ENCODE results near the gene SHC3. TPM values are rescaled to one million over a fixed set of nuclear protein-coding genes. Genes with fewer than 3 reads are reported as not detected.

The SHC3 gene
- polyA plus RNA-seq, 4 donors = 1.2 to 3.3 (median 2.6) TPM

DNA sequence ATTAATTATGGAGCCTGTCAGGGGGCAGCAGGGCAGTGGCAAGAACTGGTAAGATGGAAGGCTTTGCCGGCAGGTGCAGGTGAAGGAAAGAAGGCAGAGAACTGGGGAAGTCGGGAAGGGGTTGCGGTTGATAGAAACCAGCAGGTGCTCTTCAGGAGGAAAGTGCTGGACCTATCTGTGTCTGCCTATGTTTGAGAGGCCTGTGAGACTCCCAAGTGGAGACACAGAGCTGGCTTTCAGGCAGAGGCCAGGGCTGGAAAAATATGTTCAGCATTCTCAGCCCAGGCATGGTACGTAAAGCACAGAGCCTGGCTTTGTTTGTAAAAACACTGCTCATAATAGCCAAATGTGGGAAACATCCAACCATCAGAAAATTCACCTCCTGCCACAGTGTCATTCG, 117.8 kb downstream of the SHC3 start:
- no peak for DNase-seq (ENCODE audit: low read depth in 4 of 4, low spot score in 3 of 4)

DNA sequence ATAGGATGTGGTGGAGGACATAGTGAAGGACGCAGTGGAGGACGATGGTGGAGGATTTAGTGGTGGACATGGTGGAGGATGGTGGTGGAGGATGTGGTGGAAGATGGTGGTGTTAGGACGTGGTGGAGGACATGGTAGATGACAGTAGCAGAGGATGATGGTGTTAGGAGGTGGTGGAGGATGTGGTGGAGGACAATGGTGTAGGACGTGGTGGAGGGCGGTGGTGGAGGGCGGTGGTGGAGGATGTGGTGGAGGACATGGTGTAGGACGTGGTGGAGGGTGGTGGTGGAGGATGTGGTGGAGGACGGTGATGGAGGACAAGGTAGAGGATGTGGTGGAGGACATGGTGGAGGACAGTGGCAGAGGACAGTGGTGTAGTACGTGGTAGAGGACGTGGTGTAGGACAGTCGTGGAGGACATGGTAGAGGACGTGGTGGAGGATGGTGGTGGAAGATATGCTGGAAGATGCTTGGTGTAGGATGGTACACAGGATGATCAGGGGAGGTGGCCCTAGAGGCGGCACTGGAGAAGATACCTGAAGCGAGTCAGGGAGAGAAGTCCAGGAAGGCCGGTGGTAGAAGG, 118.6 kb downstream of the SHC3 start:
- DNase-seq (ENCODE audit: low read depth in 4 of 4, low spot score in 3 of 4) = no peak

DNA sequence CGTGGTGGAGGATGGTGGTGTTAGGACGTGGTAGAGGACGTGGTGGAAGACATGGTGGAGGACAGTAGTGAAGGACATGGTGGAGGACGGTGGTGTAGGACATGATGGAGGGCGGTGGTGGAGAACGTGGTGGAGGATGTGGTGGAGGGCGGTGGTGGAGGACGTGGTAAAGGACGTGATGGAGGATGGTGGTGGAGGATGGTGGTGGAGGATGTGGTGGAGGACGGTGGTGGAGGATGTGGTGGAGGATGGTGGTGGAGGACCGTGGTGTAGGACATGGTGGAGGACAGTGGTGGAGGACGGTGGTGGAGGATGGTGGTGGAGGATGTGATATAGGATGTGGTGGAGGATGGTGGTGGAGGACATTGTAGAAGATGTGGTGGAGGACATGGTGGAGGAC, 119.7 kb downstream of the SHC3 start:
- DNase-seq (ENCODE audit: low read depth in 4 of 4, low spot score in 3 of 4) = no peak

DNA sequence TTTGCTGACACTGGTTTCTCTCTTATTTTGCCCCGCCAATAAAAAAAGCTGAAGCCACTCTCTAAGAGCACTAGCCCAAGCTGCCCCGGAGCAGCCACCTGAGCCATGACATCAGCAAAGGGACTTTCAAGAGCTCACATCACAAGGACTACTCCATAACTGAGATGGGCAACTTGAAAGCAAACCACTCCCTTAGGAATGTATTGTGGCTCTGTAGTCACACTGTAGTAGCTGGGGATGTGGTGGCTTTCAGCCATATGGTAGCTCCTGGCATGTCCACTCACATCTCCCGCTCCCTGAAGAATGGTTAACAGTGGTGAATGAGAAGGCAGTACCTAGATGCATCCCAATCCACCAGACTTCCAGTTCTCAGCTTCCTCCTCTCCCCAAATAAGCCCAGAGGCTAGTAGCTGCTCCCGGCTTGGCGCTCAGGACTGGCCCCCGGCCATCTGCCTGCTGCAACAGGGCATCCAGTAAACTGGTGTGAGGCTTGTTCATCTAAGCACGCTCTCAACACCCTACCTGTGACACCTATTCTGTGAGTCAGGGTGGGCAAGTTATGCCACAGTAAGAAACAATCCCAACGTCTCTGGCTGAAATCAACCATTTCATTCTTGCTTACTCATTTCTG, 123.6 kb downstream of the SHC3 start:
- DNase-seq (ENCODE audit: low read depth in 4 of 4, low spot score in 3 of 4) = no peak

DNA sequence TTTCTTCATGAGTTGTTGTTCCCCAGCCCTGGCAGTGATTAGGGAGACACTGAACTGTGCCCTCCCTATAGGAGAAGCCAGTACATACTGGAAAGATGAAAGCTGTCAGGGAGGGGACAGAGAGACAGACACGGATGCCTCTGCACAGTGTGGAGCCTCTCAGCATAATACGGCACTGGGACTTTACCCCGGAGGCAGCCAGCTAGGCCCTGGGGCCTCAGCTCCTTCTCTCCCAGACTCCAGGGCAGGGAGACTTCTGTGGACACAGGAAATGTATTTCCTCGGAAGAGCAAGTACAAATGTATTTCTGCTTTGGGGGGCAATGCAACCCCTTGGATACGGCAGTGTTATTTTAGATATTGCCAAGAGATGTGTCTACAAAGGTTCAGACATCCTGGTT, 125.3 kb downstream of the SHC3 start:
- no peak for DNase-seq (ENCODE audit: low read depth in 4 of 4, low spot score in 3 of 4)

DNA sequence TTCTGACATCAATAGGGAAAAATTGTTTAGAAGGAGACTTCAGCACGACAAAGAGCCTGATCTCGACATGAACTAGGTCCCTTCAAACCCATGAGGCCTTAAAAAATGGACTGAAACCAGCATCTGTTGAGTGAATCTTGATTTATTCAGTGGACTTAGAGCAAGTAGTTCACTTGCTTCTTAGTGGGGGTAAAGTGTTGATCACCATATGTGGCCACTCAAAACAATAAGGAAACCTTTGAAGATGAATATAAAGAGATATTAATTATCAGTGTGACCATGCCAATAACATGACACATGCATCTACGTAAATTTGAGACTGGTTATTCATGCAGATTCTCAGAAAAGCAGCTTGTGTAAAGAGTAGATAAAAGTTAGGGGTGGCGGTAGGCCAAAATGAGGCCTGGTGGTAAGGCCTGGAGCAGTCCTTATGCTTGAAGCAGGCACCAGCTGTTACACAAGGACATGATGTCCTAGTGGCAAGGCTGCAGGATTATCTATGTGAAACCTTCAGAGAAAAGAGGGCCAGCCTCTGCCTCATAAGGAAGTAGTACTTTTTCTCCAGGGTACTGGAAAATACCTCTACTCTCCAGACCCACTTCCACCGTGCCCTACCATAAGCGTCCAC, 126.0 kb downstream of the SHC3 start:
- DNase-seq (ENCODE audit: low read depth in 4 of 4, low spot score in 3 of 4) = no peak

DNA sequence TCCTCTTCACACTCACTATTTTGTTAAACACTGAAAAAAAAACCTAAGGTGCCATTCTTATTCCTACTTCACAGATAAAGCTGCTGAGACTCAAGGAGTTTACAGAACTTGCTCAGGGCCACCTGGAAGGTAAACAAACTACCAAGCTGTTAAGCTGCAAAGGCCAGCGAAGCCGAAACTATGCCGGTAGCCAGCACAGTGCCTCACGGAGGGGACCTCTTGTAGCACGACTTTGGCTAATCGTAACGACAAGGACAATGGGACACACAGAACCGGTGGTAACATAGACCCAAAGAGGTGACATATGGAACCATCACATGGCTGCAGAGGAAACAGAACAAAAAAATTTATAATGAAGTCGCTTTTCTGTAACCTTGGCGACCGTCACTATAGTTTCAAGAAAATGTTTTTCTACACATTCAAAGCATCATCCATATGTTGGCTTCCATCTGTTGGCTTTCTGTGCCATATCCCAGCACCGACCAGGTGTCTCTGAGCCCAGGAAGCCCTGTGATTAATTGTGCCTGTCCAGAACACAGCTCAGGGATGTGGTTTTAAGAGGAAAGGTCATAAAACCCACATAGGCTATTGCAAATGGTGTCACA, 127.1 kb downstream of the SHC3 start:
- DNase-seq (ENCODE audit: low read depth in 4 of 4, low spot score in 3 of 4) = no peak

DNA sequence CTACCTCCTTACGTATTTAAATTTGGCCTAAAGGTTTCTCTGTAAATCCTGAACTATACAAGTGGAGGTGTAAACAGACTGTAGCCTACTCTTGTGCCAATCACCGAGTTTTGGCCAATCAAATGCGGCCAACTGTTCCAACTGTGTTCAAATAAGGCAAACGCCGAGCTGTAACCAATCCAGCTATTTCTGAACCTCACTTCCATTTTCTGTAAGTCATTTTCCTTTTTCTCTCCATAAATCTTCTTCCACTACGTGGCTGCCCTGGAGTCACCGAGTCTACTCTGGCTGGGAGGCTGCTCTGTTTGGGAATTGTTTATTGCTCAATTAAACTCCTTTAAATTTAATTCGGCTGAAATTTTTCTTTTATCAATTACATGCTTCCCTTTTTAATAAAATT, 129.0 kb downstream of the SHC3 start:
- DNase-seq (ENCODE audit: low read depth in 4 of 4, low spot score in 3 of 4) = no peak

DNA sequence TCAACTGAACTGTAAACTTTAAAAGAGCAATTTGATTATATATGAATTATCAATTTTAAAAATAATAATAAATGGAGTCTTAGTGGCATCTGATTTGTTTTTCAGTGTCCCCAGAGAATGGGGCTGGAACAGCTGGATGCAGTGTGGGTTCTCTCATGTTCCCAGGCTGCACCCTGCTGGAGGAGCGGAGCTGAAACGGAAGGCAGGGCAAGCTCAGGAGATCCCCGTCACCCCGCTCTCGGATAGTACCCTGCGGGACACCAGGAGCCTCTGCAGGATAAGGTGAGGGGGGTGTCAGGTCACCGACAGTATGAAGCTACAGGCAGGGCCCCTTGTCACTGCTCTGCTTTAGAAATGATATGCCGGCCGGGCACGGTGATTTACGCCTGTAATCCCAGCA, 130.0 kb downstream of the SHC3 start:
- no peak for DNase-seq (ENCODE audit: low read depth in 4 of 4, low spot score in 3 of 4)

DNA sequence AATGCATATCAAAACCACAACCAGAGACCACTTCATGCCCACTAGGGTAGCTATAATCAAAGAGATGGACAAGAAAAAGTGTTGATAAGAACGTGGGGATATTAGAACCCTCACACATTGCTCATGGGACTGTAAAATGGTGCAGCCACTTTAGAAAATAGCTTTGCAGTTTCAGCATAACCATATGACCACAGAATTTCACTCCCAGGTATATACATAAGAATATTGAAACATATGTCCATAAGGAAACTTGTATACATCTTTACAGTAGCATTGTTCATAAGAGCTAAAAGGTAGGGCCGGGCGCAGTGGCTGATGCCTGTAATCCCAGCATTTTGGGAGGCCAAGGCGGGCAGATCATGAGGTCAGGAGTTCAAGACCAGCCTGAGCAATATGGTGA, 131.0 kb downstream of the SHC3 start:
- no peak for DNase-seq (ENCODE audit: low read depth in 4 of 4, low spot score in 3 of 4)

DNA sequence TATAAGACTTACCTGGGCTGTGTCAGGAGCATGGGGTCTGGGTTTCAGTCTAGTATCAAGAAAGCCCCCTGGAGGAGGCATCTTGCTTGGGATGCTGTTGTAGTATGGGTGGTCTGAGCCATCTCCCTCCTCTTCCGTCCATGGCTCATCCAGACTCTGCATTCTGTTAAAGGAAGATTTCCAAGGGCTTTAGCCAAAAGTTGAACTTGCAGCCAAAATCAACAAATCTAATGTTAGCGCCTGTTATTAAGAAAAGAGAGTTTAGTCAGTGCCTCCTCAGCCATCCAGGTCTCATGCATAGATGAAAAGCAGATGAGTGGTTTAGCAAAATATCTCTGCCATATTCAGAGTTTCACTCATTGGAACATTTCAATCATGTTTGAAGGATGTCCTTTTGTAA, 131.8 kb downstream of the SHC3 start:
- no peak for DNase-seq (ENCODE audit: low read depth in 4 of 4, low spot score in 3 of 4)

DNA sequence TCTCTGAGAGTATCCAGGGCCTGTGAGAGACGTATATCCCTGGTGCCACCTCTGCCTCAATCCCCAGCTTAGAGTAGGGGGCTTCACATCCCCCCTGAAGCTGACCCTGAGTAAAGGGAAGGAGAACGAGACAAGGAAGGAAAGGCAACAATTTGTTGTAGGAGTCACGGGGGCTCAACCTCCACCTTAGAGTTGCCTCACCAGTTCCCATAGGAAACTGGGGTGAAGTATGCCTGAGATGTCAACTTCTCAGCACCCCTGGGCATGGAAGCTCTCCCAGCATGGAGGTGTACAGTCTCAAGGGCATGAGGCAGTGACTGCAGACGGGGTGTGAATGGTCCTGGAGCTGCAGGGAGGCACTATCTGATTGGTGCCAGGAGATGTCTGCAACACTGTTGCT, 133.7 kb downstream of the SHC3 start:
- DNase-seq (ENCODE audit: low read depth in 4 of 4, low spot score in 3 of 4) = no peak

DNA sequence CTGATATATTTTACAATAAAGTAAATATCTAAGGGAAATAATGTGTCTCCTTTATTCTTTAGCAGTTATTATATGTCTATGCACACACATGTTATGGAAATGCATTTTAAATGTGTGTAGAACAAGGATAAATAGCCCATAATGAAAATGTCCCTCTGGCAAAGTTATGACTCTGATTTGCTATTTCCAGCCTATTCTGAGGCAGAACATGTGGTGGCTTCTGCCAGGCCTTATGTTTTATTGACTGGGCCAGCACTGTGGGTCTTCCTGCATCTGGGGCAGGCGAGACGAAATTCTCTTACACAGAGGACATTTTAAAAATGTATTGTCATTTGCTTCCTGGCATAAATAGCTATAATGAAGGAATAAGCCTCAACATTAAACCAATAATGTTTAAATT, 134.5 kb downstream of the SHC3 start:
- DNase-seq (ENCODE audit: low read depth in 4 of 4, low spot score in 3 of 4) = no peak

DNA sequence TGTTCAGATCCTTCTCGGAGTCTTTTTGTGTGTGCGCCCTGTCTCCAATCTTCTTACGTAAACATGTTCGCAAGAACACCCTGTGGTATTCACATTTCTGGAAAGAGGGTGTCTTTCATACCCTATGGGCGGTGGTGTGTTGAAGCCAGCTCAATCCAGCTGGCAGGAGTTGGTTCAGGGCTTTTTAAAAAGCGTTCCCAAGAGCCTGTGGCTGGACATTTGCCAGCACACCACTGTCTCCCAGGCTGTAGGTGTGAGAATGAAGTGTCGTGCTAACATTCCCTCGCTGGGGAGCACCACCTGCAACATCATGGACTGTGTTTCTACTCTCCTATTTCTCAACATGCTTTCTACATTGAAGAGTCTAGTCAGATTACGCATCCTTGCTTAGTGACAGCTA, 135.6 kb downstream of the SHC3 start:
- DNase-seq (ENCODE audit: low read depth in 4 of 4, low spot score in 3 of 4) = no peak

DNA sequence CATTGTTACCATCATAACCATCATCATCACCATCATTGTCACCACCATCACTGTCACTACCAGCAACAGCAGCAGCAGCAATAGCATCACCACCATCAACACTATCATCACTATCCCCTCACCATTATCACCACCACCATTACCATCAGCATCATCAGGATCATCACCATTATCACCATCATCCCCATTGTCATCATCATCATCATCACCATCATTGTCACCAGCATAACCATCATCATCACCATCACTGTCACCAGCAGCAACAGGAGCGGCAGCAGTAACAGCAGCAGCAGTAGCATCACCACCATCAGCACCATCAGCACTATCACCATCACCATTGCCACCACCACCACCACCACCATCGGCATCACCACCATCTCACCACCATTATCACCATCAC, 139.0 kb downstream of the SHC3 start:
- no peak for DNase-seq (ENCODE audit: low read depth in 4 of 4, low spot score in 3 of 4)

DNA sequence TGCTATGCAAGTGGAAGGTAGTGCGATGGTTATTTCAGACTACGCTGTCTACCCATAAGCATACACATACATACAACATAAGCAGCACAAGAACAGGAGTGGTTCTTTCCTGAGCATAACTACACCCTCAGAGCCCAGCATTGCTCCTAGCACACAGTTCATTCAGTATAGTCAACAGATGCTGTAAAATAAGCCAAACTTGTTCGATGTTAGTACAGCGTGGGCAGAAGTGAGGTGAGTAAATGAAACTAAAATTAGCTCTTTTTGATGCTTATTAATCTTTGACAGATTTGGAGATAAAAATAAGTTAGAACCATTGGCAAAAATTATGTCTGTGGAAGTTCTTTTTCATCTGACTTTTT, 139.5 kb downstream of the SHC3 start:
- DNase-seq (ENCODE audit: low read depth in 4 of 4, low spot score in 3 of 4) = no peak

DNA sequence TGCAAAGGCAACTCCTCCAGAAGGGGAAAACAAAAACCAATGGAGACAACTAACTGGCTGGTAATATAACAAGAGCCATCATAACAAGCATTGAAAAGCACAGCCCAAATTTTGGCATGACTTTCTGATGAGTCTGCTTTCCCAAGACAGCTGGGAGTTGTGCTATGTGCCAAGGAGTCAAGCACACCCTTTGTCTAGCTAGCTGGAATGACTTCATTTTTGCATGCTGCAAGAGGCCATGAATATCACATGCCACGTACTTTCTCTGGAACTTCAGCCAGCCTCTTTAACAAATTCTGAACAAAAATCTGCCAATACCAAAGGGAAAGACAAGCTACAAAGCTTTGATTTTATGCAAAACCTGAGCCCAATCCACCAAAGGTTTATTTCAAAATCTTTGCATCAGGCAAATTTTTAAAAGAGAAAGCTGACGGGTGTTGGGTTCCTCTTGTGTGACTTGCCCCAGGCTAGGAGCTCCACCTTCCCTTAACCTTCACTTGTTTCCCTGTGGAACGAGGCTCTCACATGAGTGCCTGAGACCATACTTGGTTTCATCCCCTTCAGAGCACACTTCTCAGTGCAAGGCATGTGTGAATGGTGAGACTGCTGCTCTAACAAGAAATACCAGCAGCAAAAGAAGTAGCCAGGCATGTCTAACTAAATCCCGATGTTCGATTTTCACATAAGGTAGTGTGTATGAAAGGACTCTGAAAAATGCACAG, 140.1 kb downstream of the SHC3 start:
- no peak for DNase-seq (ENCODE audit: low read depth in 4 of 4, low spot score in 3 of 4)

DNA sequence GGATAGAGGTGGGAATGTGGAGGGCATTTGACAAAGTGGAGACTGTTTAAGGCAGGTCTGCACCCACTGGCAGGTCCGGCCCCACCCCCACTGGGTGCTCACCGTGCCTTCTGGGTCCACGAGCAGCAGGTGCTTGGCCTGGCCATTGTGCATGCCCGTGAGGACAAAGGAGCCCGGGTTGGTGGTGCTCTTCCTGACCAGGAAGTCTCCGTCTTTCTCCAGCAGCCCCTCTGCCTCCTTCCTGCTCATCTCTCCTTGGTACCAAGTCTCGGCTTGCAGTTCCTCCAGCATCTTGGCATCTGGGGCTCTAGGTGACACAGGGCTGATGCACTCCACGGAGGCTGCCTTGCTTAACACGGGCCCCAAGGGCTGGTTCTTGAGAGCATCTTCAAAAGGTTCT, 140.7 kb downstream of the SHC3 start:
- no peak for DNase-seq (ENCODE audit: low read depth in 4 of 4, low spot score in 3 of 4)

DNA sequence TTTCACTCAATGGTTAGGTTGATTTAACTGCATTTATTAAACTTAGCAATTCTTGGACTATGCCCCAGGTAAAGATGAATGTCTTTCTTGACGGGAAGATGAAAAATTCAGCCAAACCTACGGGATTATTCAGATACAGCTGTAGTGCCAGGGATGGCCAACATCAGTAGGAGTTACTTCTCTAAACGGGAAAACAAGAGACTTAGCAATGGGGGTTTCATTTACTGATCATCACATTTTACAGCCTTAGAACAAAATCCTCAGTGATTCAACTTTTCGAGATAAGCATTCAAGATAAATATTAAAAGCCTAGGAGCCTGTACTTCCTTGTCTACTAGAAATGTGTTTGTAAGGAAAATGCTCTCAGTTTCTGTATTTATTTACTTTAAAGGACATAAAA, 141.3 kb downstream of the SHC3 start:
- no peak for DNase-seq (ENCODE audit: low read depth in 4 of 4, low spot score in 3 of 4)

DNA sequence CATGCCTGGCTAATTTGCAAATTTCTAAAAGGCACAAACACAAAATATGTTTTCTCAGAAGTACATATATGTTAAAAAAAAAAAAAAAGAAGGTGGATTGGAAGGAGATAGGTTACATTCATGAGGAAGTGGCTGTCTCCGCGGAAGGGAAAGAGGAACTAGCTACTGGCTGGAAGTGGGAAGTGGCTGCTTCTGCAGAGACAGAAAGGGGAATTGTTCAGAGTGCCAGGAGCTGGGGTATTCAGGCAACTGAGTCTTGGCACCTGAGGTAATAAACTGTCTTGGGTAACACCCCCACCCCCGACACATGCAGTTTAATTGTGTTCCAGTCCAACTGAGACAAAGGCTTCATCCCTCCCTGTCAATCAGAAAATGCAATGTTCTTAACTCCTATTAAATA, 141.7 kb downstream of the SHC3 start:
- no peak for DNase-seq (ENCODE audit: low read depth in 4 of 4, low spot score in 3 of 4)

DNA sequence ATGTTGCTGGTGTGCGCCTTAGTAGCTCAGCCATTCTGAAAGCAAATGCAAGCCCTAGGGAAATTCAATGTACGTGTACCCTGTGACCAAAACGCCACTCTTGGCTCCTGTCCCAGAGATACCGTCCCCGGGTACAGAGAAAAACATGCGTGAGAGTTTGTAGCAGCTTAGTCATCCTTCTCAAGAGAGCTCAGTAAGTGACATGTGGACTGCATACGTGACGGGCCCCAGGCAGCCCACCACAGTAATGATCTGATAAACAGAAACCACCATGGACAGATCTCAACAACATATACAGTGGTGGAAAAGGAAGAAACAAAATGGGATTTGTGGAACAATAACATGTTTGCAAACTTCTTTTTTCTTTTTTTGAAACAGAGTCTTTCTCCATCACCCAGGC, 142.2 kb downstream of the SHC3 start:
- no peak for DNase-seq (ENCODE audit: low read depth in 4 of 4, low spot score in 3 of 4)

DNA sequence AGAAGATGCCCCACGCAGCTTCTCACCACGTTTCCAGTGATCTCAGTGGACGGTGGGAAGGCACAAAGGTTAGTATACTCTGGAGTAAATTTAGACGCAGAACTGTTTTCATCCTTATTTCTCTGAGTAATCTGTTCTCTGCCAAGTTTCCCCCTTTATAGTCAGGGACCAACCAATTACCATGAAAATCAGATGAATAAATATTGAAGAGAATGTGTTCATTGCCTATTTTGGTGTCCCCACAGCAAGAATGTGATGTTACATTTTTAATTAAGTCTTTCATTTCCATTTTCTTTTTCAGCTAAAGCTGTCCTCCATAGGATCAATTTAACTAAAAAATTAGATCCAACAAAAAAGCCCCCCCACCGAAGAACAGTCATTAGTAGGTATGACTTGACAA, 146.0 kb downstream of the SHC3 start:
- DNase-seq (ENCODE audit: low read depth in 4 of 4, low spot score in 3 of 4) = no peak

Data from left renal pelvis (tissue), 4 donors.